ENCODE results near the gene COPB1.

COPB1 gene

DNA sequence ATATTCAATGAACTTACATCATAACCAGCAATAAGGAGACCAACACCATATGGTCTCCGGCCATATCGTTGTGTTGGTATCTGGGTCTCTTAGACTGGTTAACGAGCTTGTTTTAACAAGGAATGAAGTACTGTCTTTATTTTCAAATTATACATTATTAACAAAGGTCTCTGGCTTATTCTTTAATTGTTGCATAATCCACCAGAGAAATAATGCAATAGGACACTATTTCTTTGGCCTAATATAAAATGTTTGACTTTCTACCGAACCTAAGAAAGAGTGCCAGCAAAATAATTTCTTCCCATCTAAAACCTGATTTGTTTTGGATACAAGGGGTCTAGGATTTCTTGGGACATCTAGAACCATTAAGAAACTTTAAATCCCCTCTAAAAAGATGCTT lies 14.2 kb upstream of the COPB1 start:
- FAIRE-seq, result no peak

- no peak for FAIRE-seq
Measured at GRCh38 chr11:14506532-14506931, 6.9 kb upstream of the COPB1 start.

GRCh38 chr11:14503023-14503422 lies 3.4 kb upstream of the COPB1 start:
- no peak for FAIRE-seq

- FAIRE-seq, result no peak
Measured at GRCh38 chr11:14502039-14502438, 2.4 kb upstream of the COPB1 start.

DNA sequence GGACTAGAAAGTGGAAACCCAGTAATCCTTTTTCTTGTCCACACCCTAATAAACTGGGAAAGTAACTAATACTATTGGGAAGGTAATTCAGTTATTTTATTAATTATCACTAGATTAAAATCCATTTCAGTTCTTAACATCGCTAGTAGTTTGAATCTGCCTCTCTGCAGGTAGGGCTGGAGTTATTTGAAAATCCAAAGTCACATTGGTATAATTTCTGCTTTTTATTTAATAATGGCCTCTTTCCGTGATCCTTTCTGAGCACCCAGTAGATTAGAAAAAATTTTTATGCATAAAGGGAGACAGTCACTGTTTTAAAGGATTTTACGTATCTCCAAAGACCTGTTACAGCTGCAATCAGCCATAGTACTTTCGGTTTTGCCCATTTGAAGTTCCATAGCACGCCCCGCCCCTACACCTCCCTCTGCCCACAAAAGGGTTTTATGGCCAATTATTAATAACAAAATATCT lies 605 bp upstream of the COPB1 start:
- FAIRE-seq, result no peak

GRCh38 chr11:14499178-14499559 lies 442 bp downstream of the COPB1 start:
- no peak for FAIRE-seq

DNA sequence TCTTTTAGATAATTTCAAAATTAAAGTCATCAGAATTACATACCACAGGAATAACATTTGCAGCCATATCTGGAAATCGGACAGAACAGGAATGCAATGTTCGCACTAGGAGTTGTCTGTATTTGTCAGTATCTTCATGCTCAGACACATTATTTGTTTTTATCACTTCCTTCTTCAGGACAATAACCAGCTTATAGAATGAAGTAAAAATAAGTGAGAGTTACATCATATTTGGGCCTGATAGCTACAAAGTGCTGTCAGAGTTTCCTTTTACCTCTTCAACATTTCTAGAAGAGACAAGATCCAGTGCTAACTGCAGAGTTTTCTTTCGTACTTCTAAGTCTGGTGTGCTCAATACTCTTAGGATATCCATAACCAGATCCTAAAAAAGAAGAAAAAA lies 18.9 kb downstream of the COPB1 start:
- FAIRE-seq, result no peak

DNA sequence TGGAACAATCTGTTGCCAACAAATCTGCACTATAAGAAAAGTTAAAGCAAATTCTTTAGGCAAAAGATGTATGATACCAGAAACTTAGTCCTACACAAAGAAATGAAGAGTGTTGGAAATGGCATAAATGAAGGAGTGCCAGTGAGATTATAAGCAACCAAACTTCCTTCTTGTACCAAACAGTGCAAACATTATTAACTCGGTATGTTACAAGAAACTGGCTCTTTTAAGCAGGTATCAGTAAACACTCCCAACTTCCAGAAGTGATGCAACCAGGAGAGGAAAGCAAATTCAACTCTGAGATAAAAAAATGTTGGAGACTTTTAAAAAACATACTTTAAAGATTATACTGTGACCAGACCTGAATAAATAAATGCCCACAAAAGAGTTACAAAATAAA lies 28.5 kb downstream of the COPB1 start:
- FAIRE-seq, result no peak

DNA sequence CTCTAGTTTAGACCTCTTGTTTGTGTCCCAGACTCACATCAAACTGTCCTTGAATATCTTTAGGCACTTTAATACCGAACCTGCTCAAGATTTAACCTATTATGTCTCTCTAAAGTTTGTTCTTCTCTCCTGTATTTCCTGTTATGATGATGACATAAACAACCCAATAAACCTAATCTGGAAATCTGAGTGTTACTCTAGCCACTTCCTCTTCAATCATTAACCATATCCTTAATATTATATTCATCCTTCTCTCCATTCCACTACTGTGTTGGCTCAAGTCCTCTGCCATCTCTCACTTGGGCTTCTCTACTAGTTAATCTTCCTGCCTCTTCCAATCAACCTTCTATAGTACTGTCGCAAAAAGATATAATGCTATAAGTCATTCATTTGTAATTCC lies 36.0 kb downstream of the COPB1 start:
- no peak for FAIRE-seq

DNA sequence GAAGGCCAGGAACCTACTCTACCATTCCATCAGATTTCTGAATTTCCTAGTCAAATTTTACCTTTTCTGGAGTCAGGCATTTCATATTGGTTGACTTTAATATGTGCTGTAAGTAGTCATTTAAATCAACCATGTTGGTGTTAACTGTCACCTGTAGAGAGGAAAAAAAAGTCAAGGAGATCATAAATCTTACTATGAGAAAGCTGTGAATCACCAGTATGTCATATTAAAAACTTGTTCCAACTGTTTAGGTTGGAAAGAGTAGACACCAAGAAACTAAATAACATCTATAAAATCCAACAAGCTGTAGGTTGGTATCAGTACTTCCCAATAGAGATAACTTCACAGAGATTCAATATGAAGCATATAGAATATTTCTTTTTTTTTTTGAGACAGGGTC lies 39.5 kb downstream of the COPB1 start:
- FAIRE-seq, result no peak

- FAIRE-seq, result no peak
Measured at GRCh38 chr11:14458377-14458776, 41.2 kb downstream of the COPB1 start.

DNA sequence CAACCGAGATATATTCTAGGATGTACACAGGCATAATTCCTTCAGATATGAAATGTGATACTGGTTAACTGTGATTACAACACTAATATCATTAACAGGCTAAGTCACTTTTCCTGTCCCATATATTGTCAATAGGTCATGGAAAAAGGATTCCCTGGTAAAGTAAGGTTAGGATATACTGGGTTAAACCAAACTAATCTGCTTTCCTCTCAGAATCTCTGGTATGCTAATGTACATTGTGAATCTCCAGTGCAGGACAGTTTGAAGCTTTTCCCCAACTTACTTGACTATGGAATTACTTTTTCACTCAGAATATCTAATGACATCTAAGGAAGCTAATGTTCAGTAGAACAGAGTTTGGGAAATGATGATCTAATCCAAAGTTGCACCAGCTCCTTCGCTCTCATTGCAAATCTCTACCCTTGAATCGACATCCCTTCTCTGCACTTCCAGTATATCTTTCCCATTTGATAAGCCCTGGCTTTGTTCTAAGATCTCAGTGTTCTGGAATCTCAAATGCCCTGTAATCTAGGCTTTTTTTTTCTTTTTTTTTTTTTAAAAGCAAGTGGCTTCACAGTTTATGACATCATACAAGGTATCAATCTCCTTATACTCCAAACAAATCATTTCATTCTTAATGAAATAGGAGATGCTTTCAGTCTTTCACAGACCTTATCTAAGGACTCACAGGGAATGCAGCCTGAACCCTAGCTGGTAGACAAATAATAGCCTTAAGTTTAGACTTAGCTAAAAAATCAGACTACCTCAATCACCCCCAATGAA lies 43.8 kb downstream of the COPB1 start:
- FAIRE-seq, result no peak

DNA sequence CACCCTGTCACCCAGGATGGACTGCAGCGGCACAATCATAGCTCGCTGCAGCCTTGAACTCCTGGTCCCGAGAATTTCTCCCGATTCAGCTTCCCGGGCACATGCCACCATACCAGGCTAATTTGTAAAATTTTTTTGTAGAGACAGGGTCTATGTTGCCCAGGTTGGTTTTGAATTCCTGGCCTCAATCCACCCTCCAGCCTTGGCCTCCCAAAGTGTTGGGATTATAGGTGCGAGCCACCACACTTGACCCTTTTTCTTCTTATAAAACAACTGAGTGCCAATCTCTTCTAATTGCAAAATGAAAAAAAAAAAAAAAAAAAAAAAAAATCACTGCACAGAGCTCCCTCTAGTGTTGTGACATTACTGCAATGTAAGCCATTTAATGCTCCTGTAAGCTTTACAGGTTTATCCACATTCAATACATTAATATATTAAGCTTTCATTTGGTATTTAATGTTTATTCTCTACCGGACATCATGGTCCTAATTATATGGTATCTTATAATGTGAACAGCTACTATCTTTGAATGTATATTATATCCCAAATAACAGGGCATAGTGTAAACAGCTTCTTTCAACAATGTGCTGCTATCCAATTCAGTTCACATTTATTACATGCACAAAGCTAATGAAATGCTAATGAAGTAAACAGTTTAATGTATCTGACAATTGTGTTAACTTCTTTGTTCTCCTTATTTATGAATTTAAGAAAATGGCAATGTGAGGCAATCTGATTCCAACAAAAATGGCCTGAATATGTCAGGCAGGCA lies 44.6 kb downstream of the COPB1 start:
- FAIRE-seq, result no peak

DNA sequence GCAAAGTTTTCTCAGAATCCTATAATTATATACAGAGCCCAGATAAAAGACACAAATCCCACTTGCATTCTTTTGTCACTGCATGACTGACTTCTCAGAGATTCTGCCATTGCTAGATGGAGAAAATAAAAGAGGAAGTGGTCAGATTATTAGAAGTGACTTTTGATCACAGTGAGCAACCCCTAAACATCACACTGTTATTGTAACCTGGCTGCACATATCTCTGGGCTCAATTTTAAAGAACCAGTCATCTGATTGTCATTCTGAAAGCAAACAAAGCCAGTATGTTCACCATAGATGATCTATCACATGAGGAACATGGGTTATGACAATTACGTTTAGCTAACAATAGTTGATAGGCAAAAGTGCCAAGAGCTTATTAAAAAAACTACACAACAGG lies 47.8 kb downstream of the COPB1 start:
- FAIRE-seq, result no peak

- no peak for FAIRE-seq
Measured at GRCh38 chr11:14449302-14449714, 50.3 kb downstream of the COPB1 start.

- no peak for FAIRE-seq
Measured at GRCh38 chr11:14448240-14448639, 51.4 kb downstream of the COPB1 start.

GRCh38 chr11:14446701-14447169 lies 52.9 kb downstream of the COPB1 start:
- no peak for FAIRE-seq

GRCh38 chr11:14445542-14446530 lies 53.8 kb downstream of the COPB1 start:
- FAIRE-seq, result no peak

DNA sequence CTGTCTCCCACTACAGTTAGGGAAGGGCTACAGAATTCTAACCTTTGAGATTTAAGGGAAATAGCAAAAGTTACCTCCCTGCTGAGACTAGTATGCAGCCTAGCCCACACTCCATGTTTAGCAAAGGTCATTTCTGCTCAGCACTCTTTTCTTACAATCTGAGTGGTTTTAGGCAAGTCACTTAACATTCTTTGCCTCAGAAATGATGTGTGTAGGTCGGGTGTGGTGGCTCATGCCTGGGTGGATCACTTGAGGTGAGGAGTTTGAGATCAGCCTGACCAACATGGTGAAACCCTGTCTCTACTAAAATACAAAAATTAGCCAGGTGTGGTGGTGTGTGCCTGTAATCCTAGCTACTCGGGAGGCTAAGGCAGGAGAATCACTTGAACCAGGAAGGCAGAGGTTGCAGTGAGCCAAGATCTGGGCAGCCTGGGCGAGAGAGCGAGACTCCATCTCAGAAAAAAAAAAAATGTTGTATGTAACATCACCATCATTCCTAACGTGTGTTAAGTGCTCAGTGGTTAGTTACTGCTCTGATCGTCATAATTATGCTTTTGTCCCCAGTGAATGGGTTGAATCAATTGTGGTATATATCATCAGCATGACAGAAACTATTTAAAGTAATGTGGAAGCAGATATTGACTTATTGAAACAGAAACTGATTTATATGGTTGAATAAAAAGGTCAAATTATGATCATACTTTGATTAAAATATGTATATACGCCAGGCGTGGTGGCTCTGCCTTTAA lies 55.0 kb downstream of the COPB1 start:
- no peak for FAIRE-seq

DNA sequence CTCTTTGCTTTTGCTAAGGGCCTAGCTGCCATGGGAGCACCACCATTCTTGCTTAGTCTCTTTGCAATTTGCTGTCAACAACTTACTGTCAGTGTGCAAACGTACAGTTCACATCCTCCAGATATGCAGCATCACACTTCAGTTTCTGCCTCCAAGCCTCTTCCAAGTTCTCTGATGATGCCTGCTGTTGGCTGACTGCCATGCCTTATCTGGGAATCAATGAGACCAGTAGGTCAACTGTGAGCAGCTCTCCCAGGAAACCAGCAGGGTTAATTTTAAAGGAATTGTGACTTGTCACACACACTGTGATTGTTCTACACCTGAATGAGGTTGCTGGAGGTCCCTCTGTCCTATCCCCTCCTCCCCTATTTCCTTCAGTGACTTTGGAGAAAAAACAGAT lies 56.0 kb downstream of the COPB1 start:
- FAIRE-seq, result no peak

DNA sequence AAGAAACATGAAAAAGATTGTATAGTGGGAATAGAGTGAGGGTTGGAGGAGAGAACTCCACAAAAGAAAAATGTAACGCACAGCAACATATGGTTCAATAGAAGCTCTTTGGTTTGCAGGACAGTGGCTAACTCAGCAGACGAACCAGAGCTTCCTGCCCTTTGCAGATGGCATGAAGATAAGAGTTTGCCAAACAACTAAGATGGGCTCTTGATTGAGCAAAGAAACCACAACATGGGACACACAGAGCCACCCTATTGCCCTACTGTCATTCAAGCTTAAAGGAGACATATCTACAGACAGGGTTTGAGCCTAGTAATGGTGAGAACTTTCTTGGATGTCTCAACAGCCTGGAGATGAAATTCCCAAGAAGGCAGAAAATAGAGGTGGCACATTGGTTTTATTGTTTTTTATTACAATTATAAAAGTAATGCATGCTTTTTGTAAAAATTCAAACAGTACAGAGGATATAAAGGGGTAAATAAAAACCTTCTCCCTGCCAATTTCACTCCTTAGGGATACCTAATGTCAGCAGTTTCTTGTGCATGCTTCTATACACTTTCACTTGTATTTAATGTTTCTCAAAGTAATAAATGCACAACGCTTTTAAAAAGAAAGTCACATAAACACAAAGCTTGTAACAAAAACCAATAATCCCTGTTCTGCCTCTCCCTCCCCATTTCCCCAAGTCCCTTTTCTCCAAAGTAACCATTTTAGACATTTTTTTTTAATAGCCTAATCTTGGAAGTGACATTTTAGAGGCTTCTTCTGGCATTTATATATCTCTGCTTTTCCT lies 63.7 kb downstream of the COPB1 start:
- FAIRE-seq, result no peak
